Measurements from ENCODE around the gene KRTAP12-3.

The KRTAP12-3 gene

DNA sequence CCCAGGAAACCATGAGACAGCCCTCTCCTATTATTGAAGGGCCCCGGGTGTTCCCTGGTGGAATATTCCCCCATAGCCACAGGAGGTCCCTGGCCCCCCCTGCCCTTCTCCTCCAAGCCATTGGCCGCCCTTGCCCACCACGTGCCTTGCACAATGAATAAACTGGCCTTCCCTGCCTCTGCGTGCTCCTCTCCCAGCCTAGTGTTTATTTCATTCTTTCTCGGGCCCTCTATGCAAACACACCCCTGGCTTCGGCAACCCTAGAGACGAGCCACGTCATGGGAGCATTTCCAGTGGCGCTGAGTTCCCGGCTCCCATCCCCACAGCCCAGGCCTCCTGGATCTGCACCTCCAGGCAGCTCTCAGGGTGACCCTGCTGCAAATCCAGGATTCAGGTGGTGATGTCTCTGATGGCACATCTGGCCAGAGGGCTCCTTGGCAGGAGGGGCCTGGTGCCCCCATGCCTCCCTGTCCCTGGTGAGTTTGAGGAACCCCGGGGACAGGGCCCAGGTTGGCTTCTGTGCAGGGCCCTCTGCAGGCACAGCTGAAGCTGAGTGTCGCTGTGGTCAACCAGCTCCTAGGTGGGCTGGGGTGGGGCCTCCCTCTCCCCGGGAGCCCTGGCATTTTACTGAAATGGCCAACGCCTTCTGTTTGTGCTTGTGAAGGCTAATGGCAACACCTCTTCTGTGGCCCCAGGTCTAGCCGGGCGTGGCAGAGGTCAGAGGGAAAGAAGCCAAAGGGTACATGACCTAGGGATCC is 45.4 kb downstream of the KRTAP12-3 start:
- intact Hi-C loops (cut with micrococcal nuclease), result no loop called here
- no peak overlapping the region for H3K4me3 Mint-ChIP-seq
- no peaks in the 10 kb centered on the region for H3K36me3 Mint-ChIP-seq (ENCODE audit: low read depth)
- H3K4me1 Mint-ChIP-seq (ENCODE audit: low read depth), result no peaks in the 10 kb centered on the region
- peaks cover 92% of the 10 kb centered on the region for H3K27me3 Mint-ChIP-seq
- H3K27ac Mint-ChIP-seq, result no peak overlapping the region
- no peaks in the 10 kb centered on the region for H3K9me3 Mint-ChIP-seq

DNA sequence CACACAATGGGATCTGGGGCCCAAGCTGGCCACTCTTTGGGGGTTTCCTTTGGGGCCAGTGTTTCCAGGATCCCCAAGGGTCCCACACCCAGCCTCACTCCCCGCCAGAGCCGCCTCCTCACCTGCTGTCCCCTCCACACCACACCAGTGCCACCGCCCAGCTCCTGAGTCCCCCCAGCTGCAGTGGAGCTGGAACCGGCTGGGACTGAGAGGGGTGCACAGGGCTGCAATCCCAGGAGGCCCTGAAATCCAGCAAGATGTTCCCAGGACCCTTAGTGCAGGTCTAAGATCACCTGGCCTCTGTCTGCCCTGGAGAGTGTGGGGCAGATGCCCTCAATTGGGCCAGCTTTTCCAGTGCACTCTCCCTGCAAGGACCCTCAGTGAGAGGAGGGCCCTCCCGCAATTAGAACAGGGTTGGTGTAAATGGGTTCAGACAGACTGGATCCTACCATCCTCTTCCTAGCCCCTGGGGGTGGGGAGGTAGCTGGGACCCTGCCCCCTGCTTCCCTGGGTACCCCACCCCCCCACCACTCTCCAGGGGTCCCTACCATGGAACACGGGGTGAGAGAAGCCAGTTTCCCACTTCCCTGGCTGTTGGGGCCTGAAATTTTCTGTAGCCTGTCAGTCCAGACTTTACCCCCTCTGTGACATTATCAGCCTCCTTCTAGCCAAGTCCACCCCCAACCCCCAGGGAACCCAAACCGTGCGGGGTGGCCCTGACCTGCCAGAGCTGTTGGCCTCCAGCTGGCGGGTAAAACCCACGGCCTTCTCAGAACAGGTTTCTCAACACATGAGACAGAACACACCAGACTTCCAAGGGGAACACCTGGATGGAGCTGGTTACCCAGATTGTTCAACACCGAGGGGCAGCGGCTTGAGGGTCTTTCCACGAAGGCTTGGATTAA is 46.3 kb downstream of the KRTAP12-3 start:
- Mint-ChIP-seq H3K27ac (no peak overlapping the region), H3K27me3 (peaks cover 93% of the 10 kb centered on the region), H3K4me3 (no peak overlapping the region), H3K9me3 (no peaks in the 10 kb centered on the region), H3K36me3 (ENCODE audit: low read depth) (no peaks in the 10 kb centered on the region), H3K4me1 (ENCODE audit: low read depth) (peaks cover 2% of the 10 kb centered on the region)
- intact Hi-C loops (cut with micrococcal nuclease), result no loop called here

DNA sequence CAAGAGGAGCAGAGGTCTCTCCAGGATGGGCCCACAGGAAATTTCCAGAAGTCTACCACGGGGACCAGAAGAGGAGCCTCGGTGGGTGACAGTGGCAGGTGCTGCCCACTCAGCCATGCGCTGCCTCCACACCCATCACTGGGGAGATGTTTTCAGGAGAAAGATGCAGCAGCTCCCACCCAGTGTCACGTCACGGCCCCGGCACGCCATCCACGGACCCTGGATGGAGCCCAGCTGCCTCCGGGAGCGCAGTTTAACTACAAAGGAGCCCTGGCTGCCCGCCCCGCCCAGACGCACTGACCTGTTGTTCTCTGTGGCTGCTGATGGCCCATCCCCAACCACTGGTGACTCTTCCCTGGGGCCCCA is 46.9 kb downstream of the KRTAP12-3 start:
- Mint-ChIP-seq H3K36me3 (ENCODE audit: low read depth) (no peaks in the 10 kb centered on the region), H3K4me3 (no peak overlapping the region), H3K9me3 (no peaks in the 10 kb centered on the region), H3K27me3 (peaks cover 95% of the 10 kb centered on the region), H3K4me1 (ENCODE audit: low read depth) (peaks cover 7% of the 10 kb centered on the region), H3K27ac (no peak overlapping the region)
- intact Hi-C loops (cut with micrococcal nuclease), result no loop called here

DNA sequence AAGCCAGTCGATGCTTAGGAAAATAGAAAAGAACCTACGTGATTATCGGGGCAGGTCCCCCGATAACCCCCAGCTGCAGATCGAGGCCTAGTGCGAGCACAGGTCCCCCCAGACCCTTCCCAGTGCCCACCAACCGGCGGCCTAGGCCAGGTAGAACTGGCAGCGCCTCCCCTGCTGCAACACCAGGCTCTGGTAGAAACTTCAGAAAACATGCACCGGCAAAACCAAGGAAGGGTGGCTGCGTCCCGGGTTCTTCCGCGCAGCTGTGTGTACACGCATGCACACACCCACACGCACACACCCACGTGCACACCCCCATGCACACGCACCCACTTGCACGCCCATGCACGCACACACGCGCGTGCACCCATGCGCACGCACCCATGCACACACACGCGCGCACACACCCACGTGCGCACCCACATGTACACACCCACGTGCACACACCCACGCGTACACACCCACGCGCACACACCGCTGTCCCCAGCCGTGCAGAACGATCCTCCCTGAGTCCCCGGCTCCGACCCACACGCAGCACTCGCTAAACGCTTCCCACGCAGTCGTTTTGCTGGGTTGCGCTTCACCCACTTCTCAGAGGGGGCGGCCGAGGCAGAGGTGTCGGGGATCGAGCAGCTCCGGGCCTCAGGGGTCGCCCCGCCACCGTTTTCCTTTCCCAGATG is 48.4 kb downstream of the KRTAP12-3 start:
- intact Hi-C loops (cut with micrococcal nuclease), result no loop called here
- Mint-ChIP-seq H3K27me3 (peaks cover 96% of the 10 kb centered on the region), H3K4me3 (no peak overlapping the region), H3K9me3 (no peaks in the 10 kb centered on the region), H3K36me3 (ENCODE audit: low read depth) (no peaks in the 10 kb centered on the region), H3K4me1 (ENCODE audit: low read depth) (peaks cover 7% of the 10 kb centered on the region), H3K27ac (no peak overlapping the region)

DNA sequence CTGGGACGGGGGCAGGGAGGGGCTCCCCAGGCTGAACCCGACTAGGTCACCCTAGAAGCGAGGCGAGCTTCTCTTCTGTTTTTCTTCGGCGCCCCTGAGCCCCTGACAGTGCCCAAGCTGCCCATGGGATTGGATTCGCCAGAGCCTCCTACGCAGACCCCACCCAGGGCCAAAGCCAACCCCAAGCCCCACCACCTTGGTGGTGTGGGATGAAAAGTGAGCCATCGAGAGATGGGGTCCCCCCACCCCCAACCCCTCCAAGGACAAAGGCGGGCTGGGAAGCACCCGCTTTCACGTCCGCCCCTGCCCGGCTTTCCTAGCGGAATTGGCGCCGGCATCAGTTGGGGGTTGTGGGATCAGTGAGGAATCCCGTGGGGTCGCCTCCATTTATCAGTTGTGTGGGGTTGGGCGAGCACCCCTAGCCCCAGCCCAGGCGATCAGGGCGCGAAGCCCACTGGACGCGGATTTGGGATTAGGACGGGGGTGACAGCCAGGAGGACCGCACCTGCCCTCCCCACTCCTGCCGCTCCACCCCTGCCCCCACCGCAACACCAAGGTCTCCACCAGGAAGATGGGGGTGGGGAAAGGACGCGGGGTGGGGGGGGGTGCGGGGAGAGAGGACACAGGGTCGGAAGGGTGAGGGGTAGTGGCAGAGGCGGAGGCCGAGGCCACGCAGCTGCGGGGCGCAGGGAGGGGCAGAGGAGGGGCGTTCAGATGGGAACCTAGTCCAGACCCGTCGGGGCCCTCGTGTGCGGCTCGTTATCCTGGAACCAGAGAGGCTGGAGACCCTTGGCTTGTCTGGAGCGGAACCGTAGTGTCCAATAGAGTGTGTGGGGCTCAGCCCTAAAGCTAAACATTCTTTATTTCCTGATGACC is 49.2 kb downstream of the KRTAP12-3 start:
- Mint-ChIP-seq H3K36me3 (ENCODE audit: low read depth) (no peaks in the 10 kb centered on the region), H3K4me3 (no peak overlapping the region), H3K27me3 (peaks cover 97% of the 10 kb centered on the region), H3K9me3 (no peaks in the 10 kb centered on the region), H3K4me1 (ENCODE audit: low read depth) (peaks cover 7% of the 10 kb centered on the region), H3K27ac (no peak overlapping the region)
- intact Hi-C loops (cut with micrococcal nuclease), result no loop called here
